ENCODE data around the gene CAMK1D. TPM values are rescaled to one million over a fixed set of nuclear protein-coding genes. Genes with fewer than 3 reads are reported as not detected.
A peak's percentile ranks its signal among the peaks of the same experiment; 100 is the strongest.

The CAMK1D gene
- total RNA-seq, 6 experiments from 2014 or later, result 0.34 to 1.4 (median 0.43) TPM

DNA sequence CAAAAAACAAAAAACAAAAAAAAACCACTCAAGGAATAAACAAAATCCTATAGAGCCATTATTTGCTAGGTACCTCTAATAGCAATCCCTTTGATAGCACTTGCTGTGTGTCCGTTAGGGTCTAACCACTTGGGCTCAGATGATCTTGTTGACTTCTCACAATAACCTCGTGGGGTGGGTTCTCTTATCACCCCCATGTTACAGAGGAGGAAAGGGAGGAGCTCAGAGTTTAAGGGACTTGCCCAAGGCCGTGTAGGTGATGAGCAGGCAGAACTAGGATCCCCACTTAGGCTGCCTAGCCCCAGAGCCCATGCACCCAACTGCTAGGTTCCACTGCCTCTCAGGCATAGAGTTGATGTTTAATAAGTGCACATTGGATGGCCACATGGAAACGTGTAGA is 131.1 kb downstream of the CAMK1D start:
- DNase-seq, result no peak
- Mint-ChIP-seq H3K36me3 (ENCODE audit: low read depth) (no peaks in the 10 kb centered on the region; the same call in 1 of the 2 replicates), H3K27ac (no peak overlapping the region), H3K27me3 (ENCODE audit: insufficient read depth) (peaks cover 8% of the 10 kb centered on the region), H3K9me3 (peaks cover 19% of the 10 kb centered on the region), H3K4me3 (no peak overlapping the region), H3K4me1 (ENCODE audit: low read depth) (peaks cover 6% of the 10 kb centered on the region; the same call in 1 of the 2 replicates)
- TF ChIP-seq, protein P1, sequence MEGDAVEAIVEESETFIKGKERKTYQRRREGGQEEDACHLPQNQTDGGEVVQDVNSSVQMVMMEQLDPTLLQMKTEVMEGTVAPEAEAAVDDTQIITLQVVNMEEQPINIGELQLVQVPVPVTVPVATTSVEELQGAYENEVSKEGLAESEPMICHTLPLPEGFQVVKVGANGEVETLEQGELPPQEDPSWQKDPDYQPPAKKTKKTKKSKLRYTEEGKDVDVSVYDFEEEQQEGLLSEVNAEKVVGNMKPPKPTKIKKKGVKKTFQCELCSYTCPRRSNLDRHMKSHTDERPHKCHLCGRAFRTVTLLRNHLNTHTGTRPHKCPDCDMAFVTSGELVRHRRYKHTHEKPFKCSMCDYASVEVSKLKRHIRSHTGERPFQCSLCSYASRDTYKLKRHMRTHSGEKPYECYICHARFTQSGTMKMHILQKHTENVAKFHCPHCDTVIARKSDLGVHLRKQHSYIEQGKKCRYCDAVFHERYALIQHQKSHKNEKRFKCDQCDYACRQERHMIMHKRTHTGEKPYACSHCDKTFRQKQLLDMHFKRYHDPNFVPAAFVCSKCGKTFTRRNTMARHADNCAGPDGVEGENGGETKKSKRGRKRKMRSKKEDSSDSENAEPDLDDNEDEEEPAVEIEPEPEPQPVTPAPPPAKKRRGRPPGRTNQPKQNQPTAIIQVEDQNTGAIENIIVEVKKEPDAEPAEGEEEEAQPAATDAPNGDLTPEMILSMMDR (IDR thresholded peaks at IDR 0.05), result no peak

DNA sequence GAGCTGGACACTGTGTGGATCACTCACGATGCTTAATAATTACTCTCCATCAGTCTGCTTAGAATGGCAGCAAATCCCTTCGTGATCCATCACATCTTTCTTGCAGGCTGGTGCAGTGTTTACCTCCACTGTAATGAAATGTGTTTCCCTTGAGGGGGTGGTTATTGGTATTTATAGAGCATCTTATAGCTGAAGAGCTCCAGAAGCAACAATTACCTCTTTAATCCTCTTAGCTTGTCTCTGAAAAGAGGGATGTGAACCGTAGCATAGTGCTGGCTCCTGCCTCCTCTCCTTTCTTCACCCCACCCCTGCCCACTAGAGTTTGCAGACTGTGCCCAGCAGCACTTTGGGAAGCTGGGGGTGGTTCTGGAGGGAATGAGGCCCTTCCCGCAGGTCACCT is 132.6 kb downstream of the CAMK1D start:
- Mint-ChIP-seq H3K27me3 (ENCODE audit: insufficient read depth) (peaks cover 6% of the 10 kb centered on the region), H3K27ac (no peak overlapping the region), H3K9me3 (peaks cover 10% of the 10 kb centered on the region), H3K4me3 (no peak overlapping the region), H3K4me1 (ENCODE audit: low read depth) (peaks cover 6% of the 10 kb centered on the region; the same call in 1 of the 2 replicates), H3K36me3 (ENCODE audit: low read depth) (no peaks in the 10 kb centered on the region; the same call in 1 of the 2 replicates)
- TF ChIP-seq, protein P1 (IDR thresholded peaks at IDR 0.05), result no peak
- DNase-seq, result no peak

DNA sequence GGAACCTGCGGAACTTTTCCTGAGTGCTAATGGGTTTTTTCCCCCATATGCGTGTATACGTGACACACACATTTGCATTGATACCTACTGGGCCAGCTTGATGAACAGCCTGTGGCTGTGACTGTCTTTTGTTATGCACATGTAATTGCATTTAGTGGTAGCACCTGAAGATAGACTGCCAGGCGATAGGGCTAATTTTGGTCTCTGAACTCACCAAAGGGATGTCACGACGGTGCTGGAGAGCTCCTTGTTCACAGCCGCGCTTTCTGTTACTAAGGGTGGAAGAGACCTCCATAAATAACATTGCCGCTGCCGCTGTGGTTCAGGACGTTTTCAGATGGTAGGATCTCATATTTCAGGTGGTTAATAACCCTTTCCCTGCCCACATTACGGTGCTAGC is 133.2 kb downstream of the CAMK1D start:
- Mint-ChIP-seq H3K27me3 (ENCODE audit: insufficient read depth) (peaks cover 6% of the 10 kb centered on the region), H3K4me1 (ENCODE audit: low read depth) (peaks cover 6% of the 10 kb centered on the region; the same call in 1 of the 2 replicates), H3K9me3 (peaks cover 9% of the 10 kb centered on the region; the same call in 1 of the 2 replicates), H3K27ac (no peak overlapping the region), H3K36me3 (ENCODE audit: low read depth) (no peaks in the 10 kb centered on the region; the same call in 1 of the 2 replicates), H3K4me3 (no peak overlapping the region)
- DNase-seq, result no peak
- TF ChIP-seq, protein P1 (IDR thresholded peaks at IDR 0.05), result no peak

DNA sequence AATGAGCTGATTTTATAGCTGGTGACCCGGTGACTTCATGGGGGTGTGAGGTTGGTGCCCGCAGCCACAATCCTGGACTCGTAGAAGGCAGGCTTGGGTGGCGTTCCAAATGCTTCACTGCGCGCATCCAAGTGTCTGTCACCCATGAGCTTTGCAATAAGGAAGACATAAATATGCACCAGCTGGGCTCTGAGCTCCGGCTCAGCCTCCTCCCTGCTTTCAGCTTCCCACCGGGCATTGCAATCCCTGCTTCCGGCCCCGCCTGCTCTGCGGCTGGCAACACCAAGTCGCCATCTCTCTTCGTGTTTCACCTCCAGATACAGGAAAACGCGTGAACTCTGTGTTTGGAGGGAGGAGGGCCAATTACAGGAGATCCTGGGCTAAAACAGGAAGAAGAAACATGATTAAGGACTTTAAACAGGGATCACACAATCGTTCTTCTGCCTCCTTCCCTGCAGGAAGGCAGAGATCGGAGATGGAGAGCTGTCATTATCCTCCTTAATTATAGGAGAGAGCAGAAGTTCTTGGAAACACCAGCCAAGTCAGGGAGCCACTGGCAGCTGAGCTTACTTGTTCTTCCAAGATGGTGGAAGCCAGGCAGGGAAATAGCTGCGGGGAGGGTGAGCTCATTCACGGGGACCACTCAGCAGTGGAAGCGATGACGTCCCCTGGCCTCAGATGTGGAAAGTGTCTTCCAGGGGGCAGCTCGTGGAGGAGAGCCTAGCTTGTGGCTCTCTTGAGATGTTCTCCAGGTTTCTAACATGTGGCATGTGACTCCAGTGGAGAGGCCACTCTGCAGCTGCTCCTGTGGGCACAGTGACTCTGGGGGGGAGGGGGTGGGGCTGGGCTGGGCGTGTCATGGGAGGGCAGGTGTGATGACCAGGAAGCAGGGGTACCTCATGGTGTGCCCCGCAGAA is 134.9 kb downstream of the CAMK1D start:
- Mint-ChIP-seq H3K27me3 (ENCODE audit: insufficient read depth) (peaks cover 6% of the 10 kb centered on the region), H3K4me1 (ENCODE audit: low read depth) (peaks cover 6% of the 10 kb centered on the region; the same call in 1 of the 2 replicates), H3K36me3 (ENCODE audit: low read depth) (no peaks in the 10 kb centered on the region; the same call in 1 of the 2 replicates), H3K9me3 (peaks cover 9% of the 10 kb centered on the region; the same call in 1 of the 2 replicates), H3K4me3 (no peak overlapping the region), H3K27ac (no peak overlapping the region)
- no peak for DNase-seq
- TF ChIP-seq, protein P1 (IDR thresholded peaks at IDR 0.05), result no peak

DNA sequence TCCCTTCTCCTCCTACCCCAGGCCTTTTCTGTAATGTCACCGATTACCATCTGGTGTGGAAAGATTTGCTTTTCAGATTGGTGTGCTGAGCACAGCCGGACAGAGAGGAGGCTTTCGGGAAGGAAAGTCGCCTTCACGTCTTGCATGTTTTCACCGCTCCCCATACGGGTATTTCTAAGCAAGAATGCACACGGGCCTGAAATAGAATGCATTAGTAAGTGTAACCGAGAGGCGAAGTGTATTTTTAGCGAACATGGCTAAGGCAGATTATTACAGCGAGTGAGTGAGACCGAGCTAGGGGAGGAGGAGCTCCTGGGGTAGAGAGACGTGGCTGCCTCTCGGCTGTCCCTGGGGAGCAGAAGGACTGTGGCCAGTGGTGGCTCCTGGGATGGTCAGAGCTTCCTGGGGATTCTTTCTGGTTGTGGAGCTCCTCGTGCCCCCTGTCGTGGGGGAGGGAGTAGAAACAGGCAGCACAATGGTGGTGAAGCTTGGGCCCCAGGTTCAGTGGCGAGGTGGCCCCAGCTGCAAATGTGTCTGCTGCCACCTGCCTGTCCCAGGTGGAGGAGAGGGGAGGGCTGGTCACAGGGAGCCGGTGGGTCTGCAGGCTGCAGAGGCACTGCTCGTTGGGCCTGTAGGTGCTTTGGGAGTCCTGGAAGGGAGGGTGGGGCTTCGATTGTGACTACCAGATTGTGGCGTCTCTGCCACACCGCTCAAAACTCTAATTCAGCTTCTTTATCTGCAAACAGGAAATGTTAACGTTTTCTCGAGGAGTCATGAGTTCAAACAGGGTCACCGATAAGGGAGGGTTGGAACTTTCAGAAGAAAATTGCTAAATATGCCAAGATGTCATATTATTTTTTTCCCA is 135.8 kb downstream of the CAMK1D start:
- TF ChIP-seq, protein P1 (IDR thresholded peaks at IDR 0.05), result no peak
- Mint-ChIP-seq H3K27me3 (ENCODE audit: insufficient read depth) (peaks cover 7% of the 10 kb centered on the region), H3K9me3 (peaks cover 9% of the 10 kb centered on the region; the same call in 1 of the 2 replicates), H3K36me3 (ENCODE audit: low read depth) (no peaks in the 10 kb centered on the region; the same call in 1 of the 2 replicates), H3K27ac (peak overlapping the region; percentile 56; the same call in 1 of the 2 replicates), H3K4me1 (ENCODE audit: low read depth) (peaks cover 6% of the 10 kb centered on the region; the same call in 1 of the 2 replicates), H3K4me3 (peak overlapping the region; percentile 67)
- no peak for DNase-seq
